ENCODE data around the gene IFNAR1.
A peak's percentile ranks its signal among the peaks of the same experiment; 100 is the strongest.

IFNAR1 gene

DNA sequence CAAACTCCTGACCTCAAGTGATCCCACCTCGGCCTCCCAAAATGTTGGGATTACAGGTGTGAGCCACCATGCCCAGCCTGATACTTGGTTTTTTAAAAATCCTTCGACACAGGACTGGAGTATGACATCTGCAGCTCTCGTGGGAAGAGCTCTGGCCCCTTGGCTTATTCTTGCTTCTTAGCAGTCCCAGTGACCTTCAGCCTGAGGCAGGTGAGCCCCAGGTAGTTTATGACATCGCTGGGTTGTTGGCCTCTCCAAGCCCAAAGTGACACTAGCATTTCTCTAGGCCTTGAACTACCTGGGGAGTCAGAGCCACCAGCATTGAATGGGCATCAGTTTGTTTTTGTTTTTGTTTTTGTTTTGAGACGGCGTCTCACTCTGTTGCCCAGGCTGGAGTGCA is 62.5 kb downstream of the IFNAR1 start:
- TF ChIP-seq SPI1 (IDR thresholded peaks at IDR 0.05; ENCODE audit: borderline replicate concordance, low read depth) (no peak), GABPA (IDR thresholded peaks at IDR 0.05; ENCODE audit: low read depth) (no peak), POLR2AphosphoS5 (IDR thresholded peaks at IDR 0.05; ENCODE audit: low read depth) (no peak)
- TF ChIP-seq, protein P1, sequence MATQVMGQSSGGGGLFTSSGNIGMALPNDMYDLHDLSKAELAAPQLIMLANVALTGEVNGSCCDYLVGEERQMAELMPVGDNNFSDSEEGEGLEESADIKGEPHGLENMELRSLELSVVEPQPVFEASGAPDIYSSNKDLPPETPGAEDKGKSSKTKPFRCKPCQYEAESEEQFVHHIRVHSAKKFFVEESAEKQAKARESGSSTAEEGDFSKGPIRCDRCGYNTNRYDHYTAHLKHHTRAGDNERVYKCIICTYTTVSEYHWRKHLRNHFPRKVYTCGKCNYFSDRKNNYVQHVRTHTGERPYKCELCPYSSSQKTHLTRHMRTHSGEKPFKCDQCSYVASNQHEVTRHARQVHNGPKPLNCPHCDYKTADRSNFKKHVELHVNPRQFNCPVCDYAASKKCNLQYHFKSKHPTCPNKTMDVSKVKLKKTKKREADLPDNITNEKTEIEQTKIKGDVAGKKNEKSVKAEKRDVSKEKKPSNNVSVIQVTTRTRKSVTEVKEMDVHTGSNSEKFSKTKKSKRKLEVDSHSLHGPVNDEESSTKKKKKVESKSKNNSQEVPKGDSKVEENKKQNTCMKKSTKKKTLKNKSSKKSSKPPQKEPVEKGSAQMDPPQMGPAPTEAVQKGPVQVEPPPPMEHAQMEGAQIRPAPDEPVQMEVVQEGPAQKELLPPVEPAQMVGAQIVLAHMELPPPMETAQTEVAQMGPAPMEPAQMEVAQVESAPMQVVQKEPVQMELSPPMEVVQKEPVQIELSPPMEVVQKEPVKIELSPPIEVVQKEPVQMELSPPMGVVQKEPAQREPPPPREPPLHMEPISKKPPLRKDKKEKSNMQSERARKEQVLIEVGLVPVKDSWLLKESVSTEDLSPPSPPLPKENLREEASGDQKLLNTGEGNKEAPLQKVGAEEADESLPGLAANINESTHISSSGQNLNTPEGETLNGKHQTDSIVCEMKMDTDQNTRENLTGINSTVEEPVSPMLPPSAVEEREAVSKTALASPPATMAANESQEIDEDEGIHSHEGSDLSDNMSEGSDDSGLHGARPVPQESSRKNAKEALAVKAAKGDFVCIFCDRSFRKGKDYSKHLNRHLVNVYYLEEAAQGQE (IDR thresholded peaks at IDR 0.05; ENCODE audit: insufficient replicate concordance, low read depth): no peak
- TF ChIP-seq, protein P2, sequence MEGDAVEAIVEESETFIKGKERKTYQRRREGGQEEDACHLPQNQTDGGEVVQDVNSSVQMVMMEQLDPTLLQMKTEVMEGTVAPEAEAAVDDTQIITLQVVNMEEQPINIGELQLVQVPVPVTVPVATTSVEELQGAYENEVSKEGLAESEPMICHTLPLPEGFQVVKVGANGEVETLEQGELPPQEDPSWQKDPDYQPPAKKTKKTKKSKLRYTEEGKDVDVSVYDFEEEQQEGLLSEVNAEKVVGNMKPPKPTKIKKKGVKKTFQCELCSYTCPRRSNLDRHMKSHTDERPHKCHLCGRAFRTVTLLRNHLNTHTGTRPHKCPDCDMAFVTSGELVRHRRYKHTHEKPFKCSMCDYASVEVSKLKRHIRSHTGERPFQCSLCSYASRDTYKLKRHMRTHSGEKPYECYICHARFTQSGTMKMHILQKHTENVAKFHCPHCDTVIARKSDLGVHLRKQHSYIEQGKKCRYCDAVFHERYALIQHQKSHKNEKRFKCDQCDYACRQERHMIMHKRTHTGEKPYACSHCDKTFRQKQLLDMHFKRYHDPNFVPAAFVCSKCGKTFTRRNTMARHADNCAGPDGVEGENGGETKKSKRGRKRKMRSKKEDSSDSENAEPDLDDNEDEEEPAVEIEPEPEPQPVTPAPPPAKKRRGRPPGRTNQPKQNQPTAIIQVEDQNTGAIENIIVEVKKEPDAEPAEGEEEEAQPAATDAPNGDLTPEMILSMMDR (IDR thresholded peaks at IDR 0.05; ENCODE audit: insufficient read depth, low read length): no peak
- no peak overlapping the region for H3K27ac ChIP-seq (replicated peaks)
- no peaks in the 10 kb centered on the region for H3K27me3 ChIP-seq (ENCODE audit: insufficient read depth, poor library complexity, severe bottlenecking)
- H3K4me3 ChIP-seq (replicated peaks; ENCODE audit: insufficient read depth, low read length): no peak overlapping the region
- DNase-seq (ENCODE audit: low read depth in 1 of 2, low spot score in 1 of 2): no peak

DNA sequence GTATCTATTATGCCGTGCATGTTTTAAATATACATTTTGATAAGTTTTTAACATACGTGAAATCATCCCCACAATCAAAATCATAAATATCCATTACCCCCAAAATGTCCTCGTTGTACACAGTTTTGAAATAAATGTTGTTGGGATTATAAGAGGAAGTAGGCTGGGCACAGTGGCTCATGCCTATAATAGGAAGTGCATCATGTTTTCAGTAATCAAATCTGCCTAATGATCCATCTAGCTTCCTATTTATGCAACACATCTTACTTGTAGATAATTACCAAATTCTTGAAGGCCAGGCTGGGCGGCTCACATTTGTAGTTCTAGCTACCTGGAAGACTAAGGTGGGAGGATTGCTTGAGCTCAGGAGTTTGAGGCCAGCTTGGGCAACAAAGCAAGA is 63.4 kb downstream of the IFNAR1 start:
- H3K4me3 ChIP-seq (replicated peaks; ENCODE audit: insufficient read depth, low read length): no peak overlapping the region
- TF ChIP-seq SPI1 (IDR thresholded peaks at IDR 0.05; ENCODE audit: borderline replicate concordance, low read depth): peak; percentile 91
- TF ChIP-seq, protein P2 (IDR thresholded peaks at IDR 0.05; ENCODE audit: insufficient read depth, low read length): no peak
- H3K27ac ChIP-seq (replicated peaks): peak overlapping the region; percentile 44
- no peaks in the 10 kb centered on the region for H3K27me3 ChIP-seq (ENCODE audit: insufficient read depth, poor library complexity, severe bottlenecking)
- DNase-seq (ENCODE audit: low read depth in 1 of 2, low spot score in 1 of 2): peak; percentile 55 to 94

DNA sequence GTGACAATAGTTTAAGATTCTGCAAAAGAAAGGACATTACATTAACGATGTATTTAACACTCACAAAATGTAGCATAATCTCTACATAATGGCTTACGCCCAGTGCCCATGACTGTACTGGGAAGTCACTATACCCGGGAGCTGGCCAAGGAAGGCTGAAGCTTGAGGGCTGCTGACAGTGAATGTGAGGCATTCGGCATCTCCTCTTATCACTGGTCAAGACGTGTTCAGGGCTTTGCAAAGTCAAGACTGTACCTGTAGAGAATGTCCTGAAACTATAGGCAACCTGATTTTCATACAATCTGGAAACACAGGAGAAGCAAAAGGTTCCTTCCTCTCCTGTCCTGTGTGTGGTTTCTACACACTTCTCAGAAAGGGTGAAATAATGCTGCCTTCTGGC is 65.7 kb downstream of the IFNAR1 start:
- no peak overlapping the region for H3K4me3 ChIP-seq (replicated peaks; ENCODE audit: insufficient read depth, low read length)
- no peak overlapping the region for H3K27ac ChIP-seq (replicated peaks)
- no peaks in the 10 kb centered on the region for H3K27me3 ChIP-seq (ENCODE audit: insufficient read depth, poor library complexity, severe bottlenecking)
- DNase-seq (ENCODE audit: low read depth in 1 of 2, low spot score in 1 of 2): no peak
- TF ChIP-seq SPI1 (IDR thresholded peaks at IDR 0.05; ENCODE audit: borderline replicate concordance, low read depth): no peak
- no peak for TF ChIP-seq POLR2AphosphoS5 (IDR thresholded peaks at IDR 0.05; ENCODE audit: low read depth)
- TF ChIP-seq, protein P2 (IDR thresholded peaks at IDR 0.05; ENCODE audit: insufficient read depth, low read length): no peak
- TF ChIP-seq, protein P1 (IDR thresholded peaks at IDR 0.05; ENCODE audit: insufficient replicate concordance, low read depth): no peak
- TF ChIP-seq GABPA (IDR thresholded peaks at IDR 0.05; ENCODE audit: low read depth): no peak

DNA sequence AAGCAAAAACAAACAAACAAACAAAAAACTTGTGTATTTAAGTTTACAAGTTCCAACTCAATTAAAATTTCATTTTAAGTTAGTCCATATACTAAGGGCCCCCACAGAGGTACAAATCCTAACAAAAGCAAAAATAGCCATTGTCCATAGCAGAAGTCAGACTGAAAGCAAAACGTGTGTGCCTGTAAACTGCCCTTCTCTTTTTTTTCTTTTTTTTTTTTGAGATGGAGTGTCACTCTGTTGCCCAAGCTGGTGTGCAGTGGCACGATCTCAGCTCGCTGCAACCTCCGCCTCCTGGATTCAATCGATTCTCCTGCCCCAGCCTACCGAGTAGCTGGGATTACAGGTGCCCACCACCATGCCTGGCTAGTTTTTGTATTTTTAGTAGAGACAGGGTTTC is 66.9 kb downstream of the IFNAR1 start:
- Histone ChIP-seq H3K27ac (replicated peaks) (no peak overlapping the region), H3K4me3 (replicated peaks; ENCODE audit: insufficient read depth, low read length) (no peak overlapping the region), H3K27me3 (ENCODE audit: insufficient read depth, poor library complexity, severe bottlenecking) (no peaks in the 10 kb centered on the region)
- DNase-seq (ENCODE audit: low read depth in 1 of 2, low spot score in 1 of 2): no peak
- TF ChIP-seq GABPA (IDR thresholded peaks at IDR 0.05; ENCODE audit: low read depth) (no peak), POLR2AphosphoS5 (IDR thresholded peaks at IDR 0.05; ENCODE audit: low read depth) (no peak), SPI1 (IDR thresholded peaks at IDR 0.05; ENCODE audit: borderline replicate concordance, low read depth) (no peak)
- TF ChIP-seq, protein P1 (IDR thresholded peaks at IDR 0.05; ENCODE audit: insufficient replicate concordance, low read depth): no peak
- TF ChIP-seq, protein P2 (IDR thresholded peaks at IDR 0.05; ENCODE audit: insufficient read depth, low read length): no peak

Data from HL-60 (cell line).